BE2C (cell line): ENCODE data around the gene SLC47A2.

Source experiments
- DNase-seq: peaks from one replicate; pipeline ENCODE4 v3.0.0-alpha.2; 2020
- H3K27me3 ChIP-seq: fragments of 250-450 bp; sonication (Bioruptor Pico); 2 replicates; pipeline ENCODE4 v1.5.1; 2020; ENCODE audit warnings: mild to moderate bottlenecking
- H3K36me3 ChIP-seq: fragments of 250-450 bp; sonication (Bioruptor Pico); 2 replicates; pipeline ENCODE4 v1.5.1; 2020; ENCODE audit warnings: mild to moderate bottlenecking
- H3K4me1 ChIP-seq: fragments of 250-450 bp; sonication (Bioruptor Pico); 2 replicates; pipeline ENCODE4 v1.5.1; 2020
- H3K4me3 ChIP-seq: 2 replicates; pipeline ENCODE4 v1.5.1; 2011; ENCODE audit warnings: low read depth, low read length
- H3K9me3 ChIP-seq: fragments of 250-450 bp; sonication (Bioruptor Pico); 2 replicates; pipeline ENCODE4 v1.5.1; 2020
- TF ChIP-seq, protein P1 (sequence below): IDR thresholded peaks from 2 replicates; pipeline ENCODE4 v1.5.1; 2012; ENCODE audit warnings: mild to moderate bottlenecking, low read depth, low read length

The SLC47A2 gene

DNA sequence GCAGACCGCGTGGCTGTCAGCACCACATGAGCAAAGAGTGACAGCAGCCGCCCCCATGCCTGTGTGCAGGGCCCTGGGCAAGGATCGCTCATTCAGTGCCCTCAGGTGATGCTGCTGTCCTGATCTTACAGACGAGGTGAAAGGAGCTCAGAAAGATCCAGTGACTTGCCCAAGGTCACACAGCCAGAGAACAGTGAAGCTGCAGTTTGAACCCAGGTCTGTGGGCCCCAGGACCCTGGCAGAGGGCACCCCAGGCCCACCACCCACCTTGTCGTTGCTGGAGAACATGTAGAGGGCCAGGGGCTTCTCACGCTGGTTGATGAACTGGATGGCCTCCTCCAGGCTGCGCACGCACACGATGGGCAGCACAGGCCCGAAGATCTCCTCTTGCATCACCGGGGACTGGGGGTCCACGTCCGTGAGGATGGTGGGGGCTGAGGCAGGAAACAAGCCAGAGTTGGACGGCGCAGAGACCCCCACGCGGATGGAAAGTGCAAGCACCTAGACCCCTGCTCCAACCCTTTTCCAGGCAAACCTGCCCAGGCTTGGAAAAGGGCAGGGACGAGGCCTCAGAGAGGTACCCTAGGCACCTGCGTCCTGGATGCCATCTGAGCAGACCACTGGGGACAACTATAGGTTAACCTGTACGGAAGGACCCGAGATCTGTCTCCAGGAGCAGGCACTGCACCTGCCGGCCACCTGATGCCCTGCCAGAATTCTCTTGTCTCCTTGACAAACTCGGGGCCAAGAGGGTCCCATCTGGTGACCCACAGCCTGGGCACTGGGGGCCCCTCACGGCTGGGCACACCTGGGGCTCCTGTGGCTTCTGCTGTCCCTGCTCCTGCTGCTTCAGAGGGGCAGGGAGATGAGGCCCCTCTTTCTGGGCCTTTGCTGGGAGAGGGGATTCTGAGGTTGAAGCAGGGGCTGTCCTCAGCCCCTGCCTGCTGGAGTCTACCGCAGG, 23.1 kb upstream of the SLC47A2 start:
- H3K27me3 ChIP-seq, result no peaks in the 10 kb centered on the region
- no peak for DNase-seq
- no peak overlapping the region for H3K4me3 ChIP-seq
- no peaks in the 10 kb centered on the region for H3K9me3 ChIP-seq
- no peaks in the 10 kb centered on the region for H3K36me3 ChIP-seq
- no peaks in the 10 kb centered on the region for H3K4me1 ChIP-seq
- TF ChIP-seq, protein P1, sequence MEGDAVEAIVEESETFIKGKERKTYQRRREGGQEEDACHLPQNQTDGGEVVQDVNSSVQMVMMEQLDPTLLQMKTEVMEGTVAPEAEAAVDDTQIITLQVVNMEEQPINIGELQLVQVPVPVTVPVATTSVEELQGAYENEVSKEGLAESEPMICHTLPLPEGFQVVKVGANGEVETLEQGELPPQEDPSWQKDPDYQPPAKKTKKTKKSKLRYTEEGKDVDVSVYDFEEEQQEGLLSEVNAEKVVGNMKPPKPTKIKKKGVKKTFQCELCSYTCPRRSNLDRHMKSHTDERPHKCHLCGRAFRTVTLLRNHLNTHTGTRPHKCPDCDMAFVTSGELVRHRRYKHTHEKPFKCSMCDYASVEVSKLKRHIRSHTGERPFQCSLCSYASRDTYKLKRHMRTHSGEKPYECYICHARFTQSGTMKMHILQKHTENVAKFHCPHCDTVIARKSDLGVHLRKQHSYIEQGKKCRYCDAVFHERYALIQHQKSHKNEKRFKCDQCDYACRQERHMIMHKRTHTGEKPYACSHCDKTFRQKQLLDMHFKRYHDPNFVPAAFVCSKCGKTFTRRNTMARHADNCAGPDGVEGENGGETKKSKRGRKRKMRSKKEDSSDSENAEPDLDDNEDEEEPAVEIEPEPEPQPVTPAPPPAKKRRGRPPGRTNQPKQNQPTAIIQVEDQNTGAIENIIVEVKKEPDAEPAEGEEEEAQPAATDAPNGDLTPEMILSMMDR, result no peak

DNA sequence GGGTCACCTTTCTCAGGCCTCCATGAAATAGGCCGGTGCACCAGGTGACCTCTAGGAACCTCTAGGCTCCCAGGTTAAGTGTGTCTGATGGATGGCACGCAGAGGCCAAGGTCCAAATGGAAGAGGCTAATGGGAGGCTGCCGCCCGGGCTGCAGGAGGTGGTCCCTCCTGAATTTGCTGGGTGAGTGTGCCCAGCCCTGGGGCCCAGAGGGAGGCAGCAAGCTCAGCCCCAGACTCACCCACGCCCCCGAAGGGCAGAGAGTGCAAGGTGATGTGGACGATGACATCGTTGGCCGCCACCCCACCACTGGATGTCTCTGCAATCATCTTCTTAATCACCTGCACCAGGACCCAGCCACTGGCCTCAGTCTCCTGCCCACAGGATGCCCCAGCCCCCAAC, 22.4 kb upstream of the SLC47A2 start:
- Histone ChIP-seq H3K4me3 (no peak overlapping the region), H3K9me3 (no peaks in the 10 kb centered on the region), H3K27me3 (no peaks in the 10 kb centered on the region), H3K36me3 (no peaks in the 10 kb centered on the region), H3K4me1 (no peaks in the 10 kb centered on the region)
- no peak for DNase-seq
- TF ChIP-seq, protein P1, result no peak

- no peaks in the 10 kb centered on the region for H3K4me1 ChIP-seq
- H3K27me3 ChIP-seq, result no peaks in the 10 kb centered on the region
- DNase-seq, result no peak
- no peaks in the 10 kb centered on the region for H3K9me3 ChIP-seq
- no peaks in the 10 kb centered on the region for H3K36me3 ChIP-seq
- TF ChIP-seq, protein P1, result no peak
- no peak overlapping the region for H3K4me3 ChIP-seq
Observed at GRCh38 chr17:19738073-19738449, 21.7 kb upstream of the SLC47A2 start.

GRCh38 chr17:19737305-19738072, 21.1 kb upstream of the SLC47A2 start:
- Histone ChIP-seq H3K27me3 (no peaks in the 10 kb centered on the region), H3K36me3 (no peaks in the 10 kb centered on the region), H3K9me3 (no peaks in the 10 kb centered on the region), H3K4me3 (no peak overlapping the region), H3K4me1 (no peaks in the 10 kb centered on the region)
- DNase-seq, result no peak
- TF ChIP-seq, protein P1, result no peak

DNA sequence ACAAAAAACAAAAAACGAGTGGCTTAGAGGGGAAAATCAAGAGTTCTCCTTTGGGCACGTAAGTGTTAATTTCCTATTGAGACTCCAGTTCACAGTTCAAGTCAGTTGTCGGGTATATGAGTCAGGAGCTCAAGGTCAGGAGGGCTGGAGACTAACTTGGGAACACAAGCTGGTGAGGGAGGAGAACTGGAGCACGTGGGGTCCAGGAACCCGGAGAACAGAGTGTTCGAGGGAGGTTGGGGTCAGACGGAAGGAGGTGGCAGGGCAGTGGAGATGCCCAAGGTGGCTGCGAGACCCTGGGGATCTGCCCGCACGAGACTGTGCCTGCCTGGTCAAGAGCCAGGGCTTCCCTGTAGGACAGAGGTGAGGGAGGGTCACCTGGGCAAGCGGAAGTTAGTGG, 19.7 kb upstream of the SLC47A2 start:
- Histone ChIP-seq H3K4me3 (no peak overlapping the region), H3K4me1 (no peaks in the 10 kb centered on the region), H3K27me3 (no peaks in the 10 kb centered on the region), H3K36me3 (no peaks in the 10 kb centered on the region), H3K9me3 (no peaks in the 10 kb centered on the region)
- TF ChIP-seq, protein P1, result no peak
- no peak for DNase-seq

DNA sequence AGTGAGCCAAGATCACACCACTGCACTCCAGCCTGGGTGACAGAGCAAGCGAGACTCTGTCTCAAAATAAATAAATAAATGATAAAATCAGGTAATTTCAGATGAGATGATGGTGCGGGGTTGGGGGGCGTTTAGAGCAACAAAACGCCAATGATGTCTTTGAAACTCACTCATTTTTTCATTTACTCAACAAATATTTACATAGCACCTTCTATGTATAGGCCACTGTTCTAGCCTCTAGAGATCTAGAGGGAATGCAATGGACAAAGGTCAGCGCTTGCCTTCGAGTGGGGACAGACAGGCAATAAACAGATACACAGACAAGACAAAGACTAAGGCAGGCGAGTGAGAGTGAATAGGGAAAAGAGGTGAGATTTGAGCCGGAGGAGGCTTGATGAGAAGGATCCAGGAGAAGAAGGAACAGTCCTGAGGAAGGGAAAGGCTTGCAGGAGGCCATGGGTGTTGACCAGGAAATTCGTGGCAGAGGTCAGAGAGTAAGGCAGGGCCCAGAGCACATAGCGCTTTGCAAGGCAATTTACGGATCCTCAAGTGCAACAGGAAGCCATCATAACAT, 17.7 kb upstream of the SLC47A2 start:
- Histone ChIP-seq H3K4me1 (no peaks in the 10 kb centered on the region), H3K9me3 (no peaks in the 10 kb centered on the region), H3K4me3 (no peak overlapping the region), H3K27me3 (no peaks in the 10 kb centered on the region), H3K36me3 (no peaks in the 10 kb centered on the region)
- DNase-seq, result no peak
- TF ChIP-seq, protein P1, result no peak
